K562 (cell line): ENCODE measurements around the gene TCF7. TPM values are rescaled to one million over a fixed set of nuclear protein-coding genes. Genes with fewer than 3 reads are reported as not detected.
"Not testable (repeated sequence)": the region's sequence is repeated elsewhere in the genome, so short reads cannot be mapped to it uniquely, and the experiment has no call there.

ENCODE experiments used
- ATAC-seq: fragments of 200-7000 bp; cut with Tn5 transposase; 3 replicates; pipeline ENCODE4 v1.9.1; 2020; ENCODE audit warnings: moderate library complexity
- BruUV-seq: library from RNA; stranded (reverse); fragments of 400-500 nt; replicated peaks from 2 replicates; lab custom pipeline; 2021; lab: Mats Ljungman, UMichigan
- CTCF ChIA-PET: fragments of 300-600 bp; formaldehyde crosslinking; extraction: SDS; loops from one replicate; lab custom pipeline; 2021; ENCODE audit warnings: low intra/inter-chr PET ratio; lab: Yijun Ruan, JAX
- POLR2A ChIA-PET: fragments of 300-600, 350-650 bp; sonication (Branson Sonifier 250); formaldehyde crosslinking; extraction: SDS; loops from one replicate; lab custom pipeline; 2021; ENCODE audit warnings: antibody characterized with exemption, inconsistent platforms; lab: Yijun Ruan, JAX
- DNase-seq, 4 experiments: peaks; one replicate each; pipeline versions ENCODE4 v3.0.0 to v3.0.0-alpha.2; 2011 to 2018; ENCODE audit warnings: low spot score in 3 of 4, mixed read lengths in 3 of 4; ENCODE audit errors: extremely low read depth in 1 of 4
- FAIRE-seq: peaks from 2 replicates; lab custom pipeline; 2011; peaks lifted over from hg19 to GRCh38; lab: Jason Lieb, UNC
- H2AFZ ChIP-seq: 2 replicates; pipeline ENCODE4 v1.6.0; 2011; ENCODE audit warnings: low read depth, low read length, control low read depth, inconsistent platforms
- H3K27ac ChIP-seq: fragments of 200-600 bp; 3 replicates; pipeline ENCODE4 v1.8.0; 2011; ENCODE audit warnings: low read depth, mild to moderate bottlenecking, control low read depth, inconsistent platforms, low read length, moderate library complexity, mixed read lengths; ENCODE audit errors: extremely low read depth
- H3K27me3 ChIP-seq, 2 experiments: fragments of 300-600 bp in 1 of 2; 2 replicates in 1 of 2; 3 replicates in 1 of 2; pipeline versions ENCODE4 v1.6.0 to v1.8.0; 2011; ENCODE audit warnings: inconsistent platforms in 2 of 2, low read length in 2 of 2, mild to moderate bottlenecking in 1 of 2, mixed read lengths in 1 of 2, moderate library complexity in 1 of 2; ENCODE audit not compliant: control insufficient read depth in 2 of 2, insufficient read depth in 2 of 2
- H3K36me3 ChIP-seq: fragments of 300-600 bp; 3 replicates; pipeline ENCODE4 v1.8.0; 2011; ENCODE audit warnings: mild to moderate bottlenecking, low read length, inconsistent platforms; ENCODE audit not compliant: control insufficient read depth, insufficient read depth
- H3K4me1 ChIP-seq, 2 experiments: fragments of 200-600 bp in 1 of 2; replicated peaks in 1 of 2; 2 replicates in 1 of 2; 3 replicates in 1 of 2; pipeline versions ENCODE4 v1.5.1 to v1.8.0; 2011; ENCODE audit warnings: inconsistent platforms in 2 of 2, low read length in 2 of 2, mild to moderate bottlenecking in 1 of 2, mixed read lengths in 1 of 2, moderate library complexity in 1 of 2; ENCODE audit not compliant: control insufficient read depth in 2 of 2, insufficient read depth in 2 of 2
- H3K4me2 ChIP-seq: 2 replicates; pipeline ENCODE4 v1.6.1; 2011; ENCODE audit warnings: low read length, control low read depth, inconsistent platforms, mixed read lengths; ENCODE audit not compliant: insufficient read depth
- H3K4me3 ChIP-seq: fragments of 200-600 bp; sonication (generic), shearing (Covaris generic); 2 replicates; pipeline ENCODE4 v1.5.1; 2016; ENCODE audit warnings: control low read depth, inconsistent platforms
- H3K79me2 ChIP-seq: fragments of 200-600 bp; 3 replicates; pipeline ENCODE4 v1.8.0; 2011; ENCODE audit warnings: low read length, inconsistent platforms; ENCODE audit not compliant: control insufficient read depth, insufficient read depth
- H3K9ac ChIP-seq, 2 experiments: 2 replicates each; pipeline versions ENCODE4 v1.6.0 to v1.6.1; 2011; ENCODE audit warnings: low read depth in 2 of 2, low read length in 2 of 2, control low read depth in 1 of 2, inconsistent platforms in 1 of 2, mild to moderate bottlenecking in 1 of 2, mixed read lengths in 1 of 2; ENCODE audit not compliant: insufficient read depth in 1 of 2
- H3K9me1 ChIP-seq: one replicate; pipeline ENCODE4 v1.6.0; 2011; ENCODE audit warnings: inconsistent platforms, mild to moderate bottlenecking, low read length, moderate library complexity; ENCODE audit not compliant: control insufficient read depth, insufficient read depth
- H3K9me3 ChIP-seq: replicated peaks from 2 replicates; pipeline ENCODE4 v1.5.1; 2011; ENCODE audit warnings: low read depth, low read length, inconsistent platforms; ENCODE audit not compliant: control insufficient read depth, insufficient read depth
- H4K20me1 ChIP-seq: replicated peaks from 2 replicates; pipeline ENCODE4 v1.6.1; 2011; ENCODE audit warnings: low read length, inconsistent platforms, mixed read lengths; ENCODE audit not compliant: control insufficient read depth, insufficient read depth
- NCOR1 ChIP-seq: fragments of 450-650 bp; IDR thresholded peaks from 2 replicates; pipeline ENCODE4 v1.6.1; 2016; ENCODE audit warnings: mild to moderate bottlenecking, moderate library complexity
- NFXL1 ChIP-seq: fragments of 450-650 bp; formaldehyde crosslinking; IDR thresholded peaks from 2 replicates; pipeline ENCODE4 v1.4.0; 2021; ENCODE audit warnings: mild to moderate bottlenecking
- TBP ChIP-seq: optimal IDR thresholded peaks from 2 replicates; pipeline ENCODE3; 2011; ENCODE audit warnings: low read depth, low read length, improper control_type of control experiment
- THRB ChIP-seq: fragments of 450-650 bp; formaldehyde crosslinking; conservative IDR thresholded peaks from 2 replicates; pipeline ENCODE4 v1.4.0; 2022; ENCODE audit warnings: mild to moderate bottlenecking, missing genetic modification characterization
- ZFP1 ChIP-seq: fragments of 450-650 bp; formaldehyde crosslinking; IDR thresholded peaks from 2 replicates; pipeline ENCODE4 v1.4.0; 2020; ENCODE audit warnings: mild to moderate bottlenecking, mixed read lengths
- ZFX ChIP-seq: sonication (generic); formaldehyde crosslinking; IDR thresholded peaks from 2 replicates; pipeline ENCODE4 v1.8.0; 2022; ENCODE audit warnings: mild to moderate bottlenecking, missing genetic modification reagents, moderate library complexity
- ZNF174 ChIP-seq: fragments of 250-450 bp; sonication (Bioruptor Pico); IDR thresholded peaks from 2 replicates; pipeline ENCODE4 v1.4.0; 2020; ENCODE audit warnings: mild to moderate bottlenecking
- ZNF184 ChIP-seq: sonication (generic); formaldehyde crosslinking; IDR thresholded peaks from 2 replicates; pipeline ENCODE4 v1.5.0; 2020; ENCODE audit warnings: missing genetic modification reagents
- WGBS: fragments of 100-300 bp; shearing (Covaris generic); methylation state at CpG from one replicate; pipeline ENCODE4 v1.1.6; 2016; ENCODE audit warnings: low coverage, mixed read lengths; ENCODE audit not compliant: insufficient coverage; ENCODE audit errors: missing lambda C conversion rate; 5-methylcytosine and 5-hydroxymethylcytosine counted together
- in situ Hi-C: fragments of 300-500 bp; cut with MboI; formaldehyde crosslinking; loops from 4 replicates; pipeline ENCODE4 v1.15.0; 2018; ENCODE audit warnings: inconsistent platforms, mixed read lengths
- intact Hi-C: fragments of 100-400 bp; cut with micrococcal nuclease; formaldehyde crosslinking; loops from 2 replicates; pipeline ENCODE4 v1.14.2; 2022
- polyA plus RNA-seq, 8 experiments: library from polyadenylated mRNA; depleted of rRNA in 4 of 8; stranded (reverse) in 5 of 8; unstranded in 3 of 8; fragments of >200 nt; fragmentation: Nextera tagmentation in 2 of 8; fragmentation: Illumina TruSeq in 1 of 8; extraction: Ambion mirVana in 2 of 8; extraction: Trizol in 1 of 8; gene quantifications; 2 replicates each; pipeline versions ENCODE4 v1.2.1 to v1.2.3, GENCODE V29; 2011 to 2014; ENCODE audit warnings: inconsistent platforms in 1 of 8, missing spikeins in 1 of 8
- total RNA-seq, 7 experiments: library from RNA; depleted of rRNA in 6 of 7; stranded (reverse); fragments of >200 nt in 6 of 7; fragmentation: Illumina TruSeq in 2 of 7; extraction: Trizol in 2 of 7; gene quantifications; 2 replicates each; pipeline versions ENCODE4 v1.2.1 to v1.2.3, GENCODE V29; 2011 to 2021; ENCODE audit warnings: low replicate concordance in 1 of 7
- TF ChIP-seq, protein P1 (sequence below): fragments of 250-450 bp; sonication (Bioruptor Pico); IDR thresholded peaks from 2 replicates; pipeline ENCODE4 v1.5.0; 2021; ENCODE audit warnings: mild to moderate bottlenecking, borderline replicate concordance

The TCF7 gene
- total and polyA plus RNA-seq, 9 of the 15 experiments (the other 6 are each of a cell fraction or from before 2014, with no cell fraction given) = 1.6 to 14.9 (median 4.2) TPM

GRCh38 chr5:134149571-134150303, 35.3 kb downstream of the TCF7 start (continued):
- TF ChIP-seq NFXL1 (CRISPR knock-in tag) = no peak

- CTCF ChIA-PET = no interaction called here
- ATAC-seq = no peak
Observed at GRCh38 chr5:134151723-134152122, 37.2 kb downstream of the TCF7 start.

GRCh38 chr5:134152173-134152832, 37.8 kb downstream of the TCF7 start:
- intact Hi-C loops, ATAC-seq, H3K9me3 ChIP-seq, DNase-seq, in situ Hi-C loops, H3K27me3 ChIP-seq, H3K4me1 ChIP-seq, H3K27ac ChIP-seq, CTCF ChIA-PET, H4K20me1 ChIP-seq, H3K9me1 ChIP-seq, H3K9ac ChIP-seq, H2AFZ ChIP-seq, H3K4me3 ChIP-seq, FAIRE-seq, BruUV-seq, H3K4me2 ChIP-seq: not testable (repeated sequence)
- POLR2A ChIA-PET = interaction anchor here (1.5 to 3.1 kb wide), 6 partner anchors 9 to 24 kb away, joined by 5 to 13 read pairs (median 8); partner anchors contain the start of gene SKP1
- H3K36me3 ChIP-seq = peaks cover 91% of the 10 kb centered on the region
- H3K79me2 ChIP-seq = peaks cover 22% of the 10 kb centered on the region; the same call in 1 of the 3 replicates
- 97% methylated on average over 15 of the region's 15 CpGs for WGBS

More at GRCh38 chr5:134151723-134152122, 37.2 kb downstream of the TCF7 start:
- Histone ChIP-seq H3K36me3 (peaks cover 93% of the 10 kb centered on the region), H3K79me2 (peaks cover 22% of the 10 kb centered on the region; the same call in 1 of the 3 replicates), H3K27ac (no peak overlapping the region), H3K9ac (no peak overlapping the region), H3K27me3 (no peaks in the 10 kb centered on the region), H3K4me2 (no peak overlapping the region), H2AFZ (no peak overlapping the region), H3K4me1 (no peaks in the 10 kb centered on the region; a peak in 1 of 5 replicates)
- in situ Hi-C loops = no loop called here
- intact Hi-C loops = no loop called here
- FAIRE-seq = no peak
- no peak for TF ChIP-seq ZFP1 (CRISPR knock-in tag)
- TF ChIP-seq ZNF174 (CRISPR knock-in tag) = no peak
- TF ChIP-seq, protein P1, sequence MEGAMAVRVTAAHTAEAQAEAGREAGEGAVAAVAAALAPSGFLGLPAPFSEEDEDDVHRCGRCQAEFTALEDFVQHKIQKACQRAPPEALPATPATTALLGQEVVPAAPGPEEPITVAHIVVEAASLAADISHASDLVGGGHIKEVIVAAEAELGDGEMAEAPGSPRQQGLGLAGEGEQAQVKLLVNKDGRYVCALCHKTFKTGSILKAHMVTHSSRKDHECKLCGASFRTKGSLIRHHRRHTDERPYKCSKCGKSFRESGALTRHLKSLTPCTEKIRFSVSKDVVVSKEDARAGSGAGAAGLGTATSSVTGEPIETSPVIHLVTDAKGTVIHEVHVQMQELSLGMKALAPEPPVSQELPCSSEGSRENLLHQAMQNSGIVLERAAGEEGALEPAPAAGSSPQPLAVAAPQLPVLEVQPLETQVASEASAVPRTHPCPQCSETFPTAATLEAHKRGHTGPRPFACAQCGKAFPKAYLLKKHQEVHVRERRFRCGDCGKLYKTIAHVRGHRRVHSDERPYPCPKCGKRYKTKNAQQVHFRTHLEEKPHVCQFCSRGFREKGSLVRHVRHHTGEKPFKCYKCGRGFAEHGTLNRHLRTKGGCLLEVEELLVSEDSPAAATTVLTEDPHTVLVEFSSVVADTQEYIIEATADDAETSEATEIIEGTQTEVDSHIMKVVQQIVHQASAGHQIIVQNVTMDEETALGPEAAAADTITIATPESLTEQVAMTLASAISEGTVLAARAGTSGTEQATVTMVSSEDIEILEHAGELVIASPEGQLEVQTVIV (CRISPR knock-in tag) = no peak
- TF ChIP-seq THRB (CRISPR knock-in tag) = no peak
- no peak for TF ChIP-seq ZFX (CRISPR knock-in tag)
- TF ChIP-seq ZNF184 (CRISPR knock-in tag) = no peak
- no peak for TF ChIP-seq NCOR1
- TF ChIP-seq TBP = no peak
- TF ChIP-seq, all 486 proteins: peak for 0
- no TSS peak for BruUV-seq
- POLR2A ChIA-PET = interaction anchor here (1.5 to 3.1 kb wide), 4 partner anchors 8 to 25 kb away, joined by 7 to 12 read pairs (median 8); partner anchors contain the start of gene SKP1
- Histone ChIP-seq H4K20me1 (no peaks in the 10 kb centered on the region), H3K4me3 (no peak overlapping the region), H3K9me3 (no peaks in the 10 kb centered on the region), H3K9me1 (no peaks in the 10 kb centered on the region)
- DNase-seq = no peak
- WGBS = 100% methylated on average over 3 of the region's 3 CpGs
